Measurements from ENCODE around the gene KCND3.

The KCND3 gene

GRCh38 chr1:111906816-111907215 lies 82.7 kb downstream of the KCND3 start:
- no peak overlapping the region for H3K4me3 ChIP-seq (ENCODE audit: low read depth in 1 of 2, low read length in 1 of 2)
- no peaks in the 10 kb centered on the region for H3K4me1 ChIP-seq (ENCODE audit: control insufficient read depth in 1 of 2, insufficient read depth in 1 of 2, low read depth in 1 of 2, low read length in 1 of 2)
- TF ChIP-seq CTCF (IDR thresholded peaks at IDR 0.05), result no peak
- H3K9me3 ChIP-seq, result no peaks in the 10 kb centered on the region
- H3K27ac ChIP-seq, result no peak overlapping the region
- no peaks in the 10 kb centered on the region for H3K36me3 ChIP-seq
- peaks cover 22% of the 10 kb centered on the region for H3K27me3 ChIP-seq

GRCh38 chr1:111906111-111906510 lies 83.4 kb downstream of the KCND3 start:
- Histone ChIP-seq H3K9me3 (no peaks in the 10 kb centered on the region), H3K4me3 (ENCODE audit: low read depth in 1 of 2, low read length in 1 of 2) (no peak overlapping the region), H3K27me3 (peaks cover 20% of the 10 kb centered on the region), H3K36me3 (no peaks in the 10 kb centered on the region), H3K4me1 (ENCODE audit: control insufficient read depth in 1 of 2, insufficient read depth in 1 of 2, low read depth in 1 of 2, low read length in 1 of 2) (no peaks in the 10 kb centered on the region), H3K27ac (no peak overlapping the region)
- no peak for TF ChIP-seq CTCF (IDR thresholded peaks at IDR 0.05)

- no peak overlapping the region for H3K27ac ChIP-seq
- H3K4me1 ChIP-seq (ENCODE audit: control insufficient read depth in 1 of 2, insufficient read depth in 1 of 2, low read depth in 1 of 2, low read length in 1 of 2), result no peaks in the 10 kb centered on the region
- no peak for TF ChIP-seq CTCF (IDR thresholded peaks at IDR 0.05)
- H3K9me3 ChIP-seq, result no peaks in the 10 kb centered on the region
- no peak overlapping the region for H3K4me3 ChIP-seq (ENCODE audit: low read depth in 1 of 2, low read length in 1 of 2)
- H3K27me3 ChIP-seq, result peaks cover 20% of the 10 kb centered on the region
- no peaks in the 10 kb centered on the region for H3K36me3 ChIP-seq
Measured at GRCh38 chr1:111904478-111905218, 84.8 kb downstream of the KCND3 start.

GRCh38 chr1:111903871-111904449 lies 85.5 kb downstream of the KCND3 start:
- Histone ChIP-seq H3K27me3 (peaks cover 24% of the 10 kb centered on the region), H3K36me3 (no peaks in the 10 kb centered on the region), H3K4me3 (ENCODE audit: low read depth in 1 of 2, low read length in 1 of 2) (no peak overlapping the region), H3K4me1 (ENCODE audit: control insufficient read depth in 1 of 2, insufficient read depth in 1 of 2, low read depth in 1 of 2, low read length in 1 of 2) (no peaks in the 10 kb centered on the region), H3K27ac (no peak overlapping the region), H3K9me3 (no peaks in the 10 kb centered on the region)
- no peak for TF ChIP-seq CTCF (IDR thresholded peaks at IDR 0.05)

- Histone ChIP-seq H3K27ac (no peak overlapping the region), H3K36me3 (no peaks in the 10 kb centered on the region), H3K9me3 (no peaks in the 10 kb centered on the region), H3K4me3 (ENCODE audit: low read depth in 1 of 2, low read length in 1 of 2) (no peak overlapping the region), H3K4me1 (ENCODE audit: control insufficient read depth in 1 of 2, insufficient read depth in 1 of 2, low read depth in 1 of 2, low read length in 1 of 2) (no peaks in the 10 kb centered on the region), H3K27me3 (peaks cover 24% of the 10 kb centered on the region)
- no peak for TF ChIP-seq CTCF (IDR thresholded peaks at IDR 0.05)
Measured at GRCh38 chr1:111903148-111903870, 86.2 kb downstream of the KCND3 start.

Measured in neutrophil (primary cell).